A549 (cell line): ENCODE measurements around the gene PIK3R6.

Source experiments
- CBX2 ChIP-seq: fragments of 200-600 bp; sonication (generic); IDR thresholded peaks from 2 replicates; pipeline ENCODE4 v1.6.1; 2016; ENCODE audit warnings: low read depth, mild to moderate bottlenecking, borderline replicate concordance
- CTCF ChIP-seq: fragments of >200 bp; sonication (Bioruptor Twin); formaldehyde crosslinking; IDR thresholded peaks from 3 replicates; pipeline ENCODE4 v1.5.1; 2016
- ELK1 ChIP-seq: fragments of 150-350 bp; IDR thresholded peaks from 2 replicates; pipeline ENCODE4 v1.6.1; 2014; ENCODE audit warnings: low read depth, mild to moderate bottlenecking, low read length
- EP300 ChIP-seq, 2 experiments: fragments of >200 bp; sonication (Bioruptor Twin); formaldehyde crosslinking; IDR thresholded peaks; 2 replicates in 1 of 2; 3 replicates in 1 of 2; pipeline ENCODE4 v1.6.1; 2016 to 2017
- FOXS1 ChIP-seq: fragments of 250-450 bp; sonication (Bioruptor Pico); IDR thresholded peaks from 2 replicates; pipeline ENCODE4 v1.5.0; 2020; ENCODE audit warnings: mild to moderate bottlenecking, moderate library complexity
- HEYL ChIP-seq: fragments of 250-450 bp; sonication (Bioruptor Pico); IDR thresholded peaks from 2 replicates; pipeline ENCODE4 v1.8.0; 2021; ENCODE audit warnings: mild to moderate bottlenecking, moderate library complexity
- KDM1A ChIP-seq: fragments of 200-600 bp; sonication (generic); IDR thresholded peaks from 2 replicates; pipeline ENCODE4 v1.6.1; 2016; ENCODE audit warnings: low read depth, mild to moderate bottlenecking
- MAFK ChIP-seq: fragments of 450-650 bp; IDR thresholded peaks from 2 replicates; pipeline ENCODE4 v1.6.1; 2014; ENCODE audit not compliant: partially characterized antibody
- MAZ ChIP-seq: fragments of 150-350 bp; IDR thresholded peaks from 2 replicates; pipeline ENCODE4 v1.6.1; 2014; ENCODE audit warnings: antibody characterized with exemption, low read depth, low read length, borderline replicate concordance
- PBX3 ChIP-seq: IDR thresholded peaks from 2 replicates; pipeline ENCODE4 v1.6.1; 2012
- POLR2A ChIP-seq: IDR thresholded peaks from 2 replicates; pipeline ENCODE4 v1.6.1; 2012; ENCODE audit warnings: mild to moderate bottlenecking, low read length
- RNF2 ChIP-seq: fragments of 200-600 bp; sonication (generic); IDR thresholded peaks from 2 replicates; pipeline ENCODE4 v1.6.1; 2016; ENCODE audit warnings: low read depth, mild to moderate bottlenecking, antibody characterized with exemption, moderate library complexity, borderline replicate concordance
- USF2 ChIP-seq: fragments of 450-650 bp; IDR thresholded peaks from 2 replicates; pipeline ENCODE4 v1.6.1; 2014; ENCODE audit warnings: antibody characterized with exemption
- ZFP36 ChIP-seq: fragments of 450-650 bp; IDR thresholded peaks from 2 replicates; pipeline ENCODE4 v1.6.1; 2014; ENCODE audit warnings: borderline replicate concordance; ENCODE audit not compliant: partially characterized antibody

- TF ChIP-seq CTCF (no peak), CBX2 (no peak), EP300 (IDR thresholded peaks at IDR 0.05) (no peak), MAFK (no peak), HEYL (CRISPR knock-in tag) (no peak), KDM1A (no peak), RNF2 (no peak), MAZ (no peak), ELK1 (no peak), FOXS1 (no peak), USF2 (no peak), POLR2A (no peak), PBX3 (no peak), ZFP36 (no peak)
Measured at GRCh38 chr17:8788998-8789397, 78.5 kb downstream of the PIK3R6 start.
